NCI-H187 treated with DMSO at 0.1 percent for 48 hours (cell line): ENCODE results near the gene KRT5.
A peak's percentile ranks its signal among the peaks of the same experiment; 100 is the strongest.

Experiments
- DNase-seq: peaks from one replicate; lab custom pipeline; 2025; lab: John Stamatoyannopoulos, UW

Gene KRT5

DNA sequence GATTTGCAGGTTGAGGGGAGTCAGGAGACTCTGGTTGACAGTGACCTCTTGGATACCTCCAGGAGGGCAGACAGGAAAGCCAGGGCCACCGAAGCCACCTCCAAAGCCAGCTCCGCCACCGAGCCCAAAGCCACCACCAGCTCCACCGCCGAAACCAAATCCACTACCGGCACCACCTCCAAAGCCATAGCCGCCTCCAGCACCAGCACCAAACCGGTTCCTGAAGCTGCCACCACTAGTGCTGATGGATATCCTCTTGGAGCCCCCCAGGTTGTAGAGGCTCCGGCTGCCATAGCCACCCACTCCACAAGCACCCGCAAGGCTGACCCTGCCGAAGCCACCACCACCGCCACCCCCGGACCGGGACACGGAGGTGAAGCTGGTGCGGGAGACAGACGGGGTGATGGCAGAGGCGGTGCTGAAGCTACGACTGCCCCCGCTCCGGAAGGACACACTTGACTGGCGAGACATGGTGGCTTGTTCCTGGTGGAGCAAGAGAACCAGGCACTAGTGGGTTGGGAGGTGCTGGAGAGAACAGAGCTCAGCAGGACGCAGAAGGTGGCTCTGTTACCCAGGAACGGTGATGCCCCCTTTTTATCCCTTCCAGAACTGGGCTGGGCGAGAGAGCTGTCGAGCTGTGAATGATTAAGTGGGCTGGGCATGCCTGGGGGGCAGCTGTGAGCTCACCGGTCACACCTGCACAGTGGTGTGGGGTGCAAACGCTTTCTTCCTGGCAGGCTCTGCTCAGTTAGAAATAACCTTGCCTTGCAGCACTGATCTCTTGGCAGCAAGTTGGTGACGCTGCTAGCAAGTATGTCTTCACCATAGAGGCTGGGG is at the start of gene KRT5:
Gene KRT5, minus strand, starts transcription at position 569 of the 837 bp plus-strand sequence. Its CDS starts 98 bp downstream, at position 471.
- DNase-seq, result no peak

- DNase-seq, result no peak
Observed at GRCh38 chr12:52568111-52568510, 47.9 kb upstream of the KRT5 start.

DNA sequence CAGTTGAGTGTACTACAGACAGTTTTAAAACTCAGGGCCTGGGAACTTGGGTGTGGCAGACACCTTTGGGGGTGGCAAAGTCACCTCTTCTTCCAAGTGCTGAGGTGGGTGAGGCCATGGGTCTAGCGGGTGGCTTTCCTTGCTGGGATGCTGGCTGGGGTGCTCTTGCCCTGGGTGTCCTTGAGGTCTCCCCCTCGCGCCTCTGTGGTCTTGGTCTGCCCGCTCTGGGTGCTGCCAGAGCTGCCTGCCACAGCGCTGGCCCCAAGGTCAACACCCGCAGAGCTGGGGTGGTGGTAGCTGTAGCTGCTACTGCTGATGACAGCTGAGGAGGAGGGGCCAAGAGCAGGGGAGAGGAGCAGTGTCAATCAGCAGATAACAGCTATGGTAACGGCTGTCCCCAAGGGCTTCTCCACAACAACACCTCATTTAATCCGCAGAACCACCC is 46.7 kb upstream of the KRT5 start:
- no peak for DNase-seq

DNA sequence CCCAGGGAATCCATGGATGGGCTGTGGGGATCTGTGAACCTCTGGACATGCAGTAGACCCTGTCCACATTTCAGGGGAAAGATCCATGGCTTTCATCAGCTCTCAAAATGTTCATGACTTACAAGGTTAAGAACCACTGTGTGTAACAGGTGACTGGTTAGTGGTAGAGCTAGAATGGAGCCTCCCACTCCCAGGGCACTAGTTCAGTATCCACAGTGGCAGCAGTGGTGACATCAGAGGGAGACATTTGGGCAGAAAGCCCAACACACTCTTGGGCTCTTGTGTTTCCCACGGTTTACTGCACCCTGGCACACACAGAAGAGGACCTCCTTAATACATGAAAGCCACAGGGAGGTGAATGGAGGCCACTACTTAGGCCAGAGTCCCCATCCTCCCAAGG is 44.4 kb upstream of the KRT5 start:
- DNase-seq, result no peak

DNA sequence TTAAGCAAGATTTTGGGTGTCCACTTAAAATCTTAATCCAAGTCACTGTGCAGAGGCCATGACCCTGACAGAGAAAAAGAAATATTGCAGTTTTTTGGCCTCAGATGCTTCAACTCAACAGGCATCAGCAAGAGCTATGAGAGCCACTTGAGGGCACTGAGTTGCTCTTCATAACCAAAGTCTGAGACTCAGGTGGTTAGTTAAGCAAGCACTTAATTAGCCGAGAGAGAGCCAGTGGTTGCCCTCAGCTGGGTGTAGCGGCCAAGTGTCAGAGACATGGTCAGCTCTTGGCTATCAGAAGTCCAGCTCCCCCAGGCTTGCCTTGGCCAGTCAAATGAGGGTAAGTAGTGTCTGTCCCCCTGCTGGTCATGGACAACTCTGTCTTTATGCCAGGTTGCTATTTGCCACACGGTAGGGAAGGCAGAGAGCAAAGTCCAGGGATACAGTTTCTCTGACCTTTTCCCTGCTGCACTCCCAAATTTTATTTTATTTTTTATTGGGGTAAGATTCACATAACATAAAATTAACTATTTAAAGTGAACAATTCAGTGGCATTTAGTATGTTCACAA is 41.8 kb upstream of the KRT5 start:
- DNase-seq, result no peak

GRCh38 chr12:52559979-52560378 is 39.8 kb upstream of the KRT5 start:
- no peak for DNase-seq

- no peak for DNase-seq
Observed at GRCh38 chr12:52558781-52559445, 38.7 kb upstream of the KRT5 start.

DNA sequence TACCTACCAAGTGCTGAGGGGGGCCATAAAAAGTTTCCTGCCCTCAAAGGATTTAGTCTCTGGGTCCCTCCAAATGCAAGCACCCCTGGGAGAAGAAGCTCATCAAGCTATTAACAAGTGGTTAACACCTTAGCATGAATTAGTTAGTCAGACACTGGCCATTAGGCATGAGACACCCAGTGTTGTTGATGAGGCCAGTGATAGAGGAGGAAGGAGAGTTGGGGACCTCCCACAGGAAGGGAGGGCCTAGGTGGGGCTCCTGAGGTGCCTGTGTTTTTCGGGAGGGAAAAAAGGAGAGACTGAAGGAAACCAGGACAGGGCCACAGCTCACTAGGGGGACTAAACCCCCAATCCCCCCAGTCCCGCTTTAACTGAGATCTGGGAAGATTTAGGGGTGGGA is 37.3 kb upstream of the KRT5 start:
- no peak for DNase-seq

GRCh38 chr12:52555577-52555976 is 35.4 kb upstream of the KRT5 start:
- no peak for DNase-seq

DNA sequence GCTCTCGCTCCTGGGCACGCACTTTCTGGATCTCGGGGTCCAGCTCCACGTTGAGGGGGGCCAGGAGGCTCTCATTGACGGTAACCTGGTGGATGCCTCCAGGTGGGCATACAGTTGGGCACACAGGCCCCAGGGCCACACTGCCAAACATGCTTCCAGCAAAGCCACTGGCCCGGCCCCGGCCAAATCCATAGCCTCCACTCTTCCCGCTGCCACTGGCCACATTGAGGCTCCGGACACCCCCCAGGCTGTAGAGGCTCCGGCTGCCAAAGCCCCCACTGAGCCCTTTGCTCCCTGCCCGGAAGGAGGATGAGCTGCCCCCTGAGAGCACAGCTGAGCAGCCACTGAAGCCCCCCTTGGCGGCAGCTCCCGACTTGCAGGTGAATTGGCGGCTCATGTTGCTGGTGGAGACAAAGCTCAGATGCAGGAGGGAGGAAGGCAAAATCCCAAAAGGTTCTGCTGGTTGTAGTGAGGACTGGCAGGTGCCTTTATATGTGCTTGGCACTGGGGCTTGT is 32.5 kb upstream of the KRT5 start, which contains the start of gene KRT71:
Gene KRT71, minus strand, starts transcription at position 465 of the 515 bp plus-strand sequence. Its CDS starts 68 bp downstream, at position 397.
- no peak for DNase-seq

DNA sequence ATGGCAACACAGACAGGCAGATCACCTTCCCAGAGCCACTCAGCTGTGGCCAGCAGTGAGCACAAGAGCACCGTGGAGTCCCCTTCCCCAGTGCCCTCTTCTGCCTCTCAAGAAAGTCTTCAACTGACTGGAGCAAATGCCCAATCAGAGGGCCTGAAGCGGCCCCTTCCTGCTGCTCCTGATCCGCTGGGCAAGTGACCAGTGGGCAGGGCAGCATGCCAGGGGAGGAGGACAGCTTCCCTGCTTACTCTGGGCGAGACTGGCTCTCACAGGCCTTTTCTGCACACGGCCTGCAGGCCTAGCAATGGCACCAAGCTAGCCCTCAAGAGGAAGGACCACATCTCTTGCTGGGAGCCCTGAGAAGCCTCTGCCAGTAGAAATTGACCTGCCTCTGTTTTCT is 31.9 kb upstream of the KRT5 start:
- DNase-seq, result no peak

DNA sequence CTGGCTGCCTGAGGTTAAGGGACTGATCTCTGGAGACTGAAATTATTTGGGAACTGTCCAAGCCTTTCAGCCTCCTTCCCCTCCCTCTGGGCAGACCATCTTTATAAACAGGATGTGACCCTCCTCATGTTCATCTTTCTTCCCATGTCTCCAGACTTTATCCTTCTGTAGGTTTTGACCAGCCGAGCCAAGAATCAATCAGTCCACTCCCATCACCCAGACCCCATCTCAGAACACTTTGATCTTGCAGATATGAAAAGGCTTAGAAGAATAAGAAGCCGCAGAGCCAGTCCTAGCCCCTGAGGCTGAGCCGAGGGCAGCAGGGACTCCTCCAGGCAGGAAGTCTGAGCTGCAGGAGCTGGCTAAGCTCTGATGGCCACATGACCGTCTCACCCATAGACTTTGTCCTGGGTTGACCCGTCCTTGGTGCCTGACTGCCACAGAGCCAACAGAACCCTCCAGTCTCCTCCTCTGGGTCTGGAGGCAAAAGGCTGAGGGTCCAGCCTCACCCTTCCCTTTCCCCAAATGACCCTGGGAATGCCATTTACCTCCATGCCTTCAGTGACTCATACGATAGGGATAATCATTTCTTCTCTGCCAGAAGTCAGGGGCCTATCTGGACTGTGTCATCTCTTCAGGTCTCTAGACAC is 31.1 kb upstream of the KRT5 start:
- DNase-seq, result no peak

DNA sequence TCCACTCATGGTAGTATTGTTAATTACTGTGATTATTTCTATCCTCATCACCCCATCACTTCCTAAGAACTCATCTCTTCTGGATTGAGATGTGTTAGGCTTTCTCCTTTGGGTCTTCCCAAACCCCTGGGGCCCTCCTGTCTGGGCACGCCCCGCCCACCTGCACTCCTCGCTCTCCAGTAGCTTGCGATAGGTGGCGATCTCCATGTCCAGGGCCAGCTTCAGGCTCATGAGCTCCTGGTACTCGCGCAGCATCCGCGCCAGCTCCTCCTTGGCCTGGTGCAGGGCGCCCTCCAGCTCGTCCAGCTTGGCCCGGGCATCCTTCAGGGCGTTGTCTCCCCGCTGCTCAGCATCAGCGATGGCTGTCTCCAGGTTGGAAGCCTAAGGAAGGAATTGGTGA is 25.9 kb upstream of the KRT5 start:
- DNase-seq, result no peak

DNA sequence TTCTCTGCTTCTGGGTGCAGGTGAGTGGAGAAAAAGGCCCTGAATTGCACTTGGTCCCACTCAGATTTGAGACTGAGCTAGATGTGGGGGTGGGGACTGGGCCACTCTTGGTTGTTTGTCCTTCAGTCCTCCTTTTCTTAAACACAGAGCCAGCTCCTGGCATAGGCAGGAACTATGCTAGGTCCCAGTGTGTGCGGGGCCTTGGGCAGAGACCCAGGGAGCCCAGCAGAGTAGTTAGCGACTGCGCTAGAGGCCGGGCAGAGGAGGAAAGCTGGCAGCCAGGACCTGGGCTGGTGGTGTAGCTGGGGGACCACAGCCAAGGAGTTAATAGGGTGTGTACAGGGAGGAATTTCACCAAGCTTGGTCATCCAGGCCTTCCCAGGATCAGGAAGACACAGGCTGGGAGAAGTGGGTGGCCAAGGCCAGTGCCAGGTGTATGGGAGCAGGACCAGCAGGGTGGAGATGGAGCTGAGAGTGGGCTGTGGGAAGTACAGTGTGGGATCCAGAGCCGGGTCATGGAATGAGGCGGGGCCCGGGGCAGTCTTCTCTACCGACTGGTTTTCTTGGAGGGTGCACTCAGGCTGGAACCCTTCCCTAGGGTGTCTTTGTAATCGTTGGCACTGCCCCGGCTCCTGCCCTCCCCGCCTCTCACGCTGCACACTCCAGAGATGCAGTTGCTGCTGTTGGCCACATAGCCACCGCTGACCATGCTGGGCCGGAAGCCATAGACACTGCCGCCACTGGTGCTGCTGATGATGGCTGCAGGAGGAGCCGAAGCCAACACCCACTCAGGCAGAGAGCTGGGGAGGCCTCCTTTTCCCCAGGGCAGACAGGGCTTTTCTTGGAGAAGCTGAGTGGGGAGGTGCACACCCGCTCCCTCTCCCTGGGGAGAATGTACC is 24.0 kb upstream of the KRT5 start:
- no peak for DNase-seq

GRCh38 chr12:52542785-52543318 is 22.7 kb upstream of the KRT5 start:
- DNase-seq, result no peak

- DNase-seq, result no peak
Observed at GRCh38 chr12:52542157-52542556, 22.0 kb upstream of the KRT5 start.

GRCh38 chr12:52541709-52542108 is 21.5 kb upstream of the KRT5 start:
- no peak for DNase-seq

DNA sequence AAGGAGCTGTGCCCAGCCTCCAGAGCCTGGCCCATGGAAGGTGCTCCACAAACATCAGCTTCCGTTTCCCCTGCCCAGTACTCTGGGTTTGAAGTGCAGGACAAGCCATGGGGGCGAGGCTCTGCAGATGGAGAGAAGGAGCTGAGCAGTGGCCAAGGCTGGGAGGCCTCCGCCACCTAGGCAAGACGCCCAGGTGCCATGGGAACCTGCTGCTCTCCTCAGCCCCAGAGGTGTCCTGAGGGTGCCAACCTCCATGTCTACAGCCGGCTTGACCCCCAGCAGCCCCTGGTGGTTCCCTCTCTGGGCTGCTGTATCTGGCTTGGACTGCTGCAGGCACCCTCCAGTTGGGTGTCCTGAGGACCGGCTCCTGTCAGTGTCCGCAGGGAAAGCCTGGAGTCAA is 20.3 kb upstream of the KRT5 start:
- no peak for DNase-seq

- DNase-seq, result no peak
Observed at GRCh38 chr12:52539821-52540173, 19.6 kb upstream of the KRT5 start.

DNA sequence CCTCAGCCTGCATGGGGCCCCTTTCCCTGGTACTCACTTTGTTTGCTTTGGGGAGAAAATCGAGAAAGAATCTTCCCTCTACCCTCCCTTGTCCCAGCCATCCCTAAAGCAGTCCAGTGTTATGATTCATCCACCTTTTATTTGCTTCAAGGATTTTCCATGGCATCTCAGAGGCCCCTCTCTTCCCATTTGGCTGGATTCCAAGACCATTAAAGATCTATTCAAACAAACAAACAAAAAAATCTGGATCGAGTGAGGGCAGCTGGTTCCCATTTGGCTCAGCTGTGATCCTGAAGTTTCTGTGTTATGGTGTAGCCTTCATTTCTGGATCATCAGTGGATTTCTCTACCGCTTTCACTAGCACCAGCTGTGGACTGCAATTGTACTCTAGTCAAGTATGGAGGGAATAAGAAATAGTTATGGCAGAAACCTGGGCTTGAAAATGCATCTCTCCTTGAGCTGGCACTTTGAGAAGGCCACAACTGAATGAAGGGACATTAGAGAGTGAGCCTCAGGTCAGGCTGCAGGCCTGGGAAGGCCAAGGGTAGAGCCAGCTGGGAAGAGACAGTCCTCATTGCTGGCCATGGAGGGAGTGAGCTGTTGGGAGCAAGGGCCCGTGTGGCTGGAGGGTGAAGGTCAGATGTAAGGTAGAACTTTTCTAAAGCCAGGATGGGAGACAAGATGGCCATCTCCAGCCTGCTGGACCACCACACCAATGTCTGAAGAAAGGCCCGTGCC is 19.1 kb upstream of the KRT5 start:
- DNase-seq, result peak; percentile 66
